Naive thymus-derived CD4-positive, alpha-beta T cell (primary cell): Measurements from ENCODE around the gene COL7A1. TPM values are rescaled to one million over a fixed set of nuclear protein-coding genes. Genes with fewer than 3 reads are reported as not detected.

Experiments used
- ATAC-seq: fragments of 150-1000 bp; cut with Tn5 transposase; 2 replicates; pipeline ENCODE4 v1.10.0; 2021; ENCODE audit warnings: mild to moderate bottlenecking, moderate library complexity
- CTCF ChIA-PET: fragments of 350-600 bp; sonication (Branson Sonifier 250); formaldehyde crosslinking; loops from one replicate; lab custom pipeline; 2021; ENCODE audit warnings: antibody characterized with exemption; lab: Charles Lee
- POLR2A ChIA-PET: fragments of 350-600 bp; sonication (Branson Sonifier 250); formaldehyde crosslinking; loops from one replicate; lab custom pipeline; 2021; ENCODE audit warnings: antibody characterized with exemption, inconsistent platforms; lab: Charles Lee
- DNase-seq, 9 donors: peaks; one replicate each; pipeline versions ENCODE4 v3.0.0 to v3.0.0-alpha.2; 2020 to 2022; ENCODE audit warnings: mixed read lengths in 1 of 9
- H3K27ac ChIP-seq: one replicate; pipeline ENCODE4 v1.7.0; 2013; ENCODE audit warnings: mild to moderate bottlenecking, low read depth, low read length, moderate library complexity
- H3K27me3 ChIP-seq, 2 donors: one replicate each; pipeline ENCODE4 v1.7.0; 2013; ENCODE audit warnings: low read length in 2 of 2, mild to moderate bottlenecking in 2 of 2, moderate library complexity in 2 of 2; ENCODE audit not compliant: control insufficient read depth in 2 of 2, insufficient read depth in 2 of 2
- H3K36me3 ChIP-seq, 3 experiments: 1 replicate in 2 of 3; 2 replicates in 1 of 3; pipeline ENCODE4 v1.7.0; 2013; ENCODE audit warnings: low read length in 3 of 3, mild to moderate bottlenecking in 3 of 3, moderate library complexity in 1 of 3; ENCODE audit not compliant: insufficient read depth in 3 of 3, control insufficient read depth in 2 of 3
- H3K4me1 ChIP-seq, 2 donors: one replicate each; pipeline ENCODE4 v1.7.0; 2013; ENCODE audit warnings: low read length in 2 of 2, mild to moderate bottlenecking in 2 of 2, moderate library complexity in 1 of 2; ENCODE audit not compliant: control insufficient read depth in 2 of 2, insufficient read depth in 2 of 2
- H3K4me3 ChIP-seq: 2 replicates; pipeline ENCODE4 v1.7.0; 2013; ENCODE audit warnings: mild to moderate bottlenecking, low read length
- H3K9me3 ChIP-seq, 3 experiments: 1 replicate in 2 of 3; 2 replicates in 1 of 3; pipeline ENCODE4 v1.7.0; 2013; ENCODE audit warnings: low read length in 3 of 3; ENCODE audit not compliant: control insufficient read depth in 2 of 3
- H3K27ac Mint-ChIP-seq, 9 donors: one replicate each; pipeline ENCODE4 v1.8.0; 2020 to 2022; ENCODE audit warnings: mixed read lengths in 9 of 9, mild to moderate bottlenecking in 8 of 9, moderate library complexity in 5 of 9, inconsistent platforms in 2 of 9
- H3K27me3 Mint-ChIP-seq, 5 donors: one replicate each; pipeline ENCODE4 v1.8.0; 2021 to 2022; ENCODE audit warnings: mixed read lengths in 5 of 5, mild to moderate bottlenecking in 1 of 5
- H3K36me3 Mint-ChIP-seq, 5 donors: one replicate each; pipeline ENCODE4 v1.8.0; 2020 to 2022; ENCODE audit warnings: mixed read lengths in 5 of 5, mild to moderate bottlenecking in 3 of 5, inconsistent platforms in 1 of 5
- H3K4me1 Mint-ChIP-seq, 7 donors: one replicate each; pipeline ENCODE4 v1.8.0; 2020 to 2022; ENCODE audit warnings: mixed read lengths in 7 of 7, mild to moderate bottlenecking in 3 of 7, inconsistent platforms in 1 of 7
- H3K4me3 Mint-ChIP-seq, 10 donors: one replicate each; pipeline ENCODE4 v1.8.0; 2020 to 2022; ENCODE audit warnings: mild to moderate bottlenecking in 10 of 10, mixed read lengths in 10 of 10, moderate library complexity in 6 of 10, inconsistent platforms in 2 of 10
- H3K9me3 Mint-ChIP-seq, 11 donors: one replicate each; pipeline ENCODE4 v1.8.0; 2020 to 2022; ENCODE audit warnings: mixed read lengths in 11 of 11, mild to moderate bottlenecking in 4 of 11, inconsistent platforms in 1 of 11, moderate library complexity in 1 of 11
- intact Hi-C, 2 donors: fragments of 100-400 bp; cut with micrococcal nuclease; formaldehyde crosslinking; loops; one replicate each; pipeline ENCODE4 v1.15.1; 2023
- polyA plus RNA-seq, 2 donors: library from polyadenylated mRNA; unstranded; fragments of 300-500 nt; fragmentation: Illumina TruSeq; gene quantifications; one replicate each; pipeline ENCODE4 v1.2.3, GENCODE V29; 2021
- total RNA-seq, 6 experiments: library from RNA in 5 of 6; stranded (reverse) in 5 of 6; gene quantifications; 1 replicate in 5 of 6; 2 replicates in 1 of 6; pipeline ENCODE4 v1.2.3 and lab custom pipeline; 2021 to 2026

COL7A1 gene
- total and polyA plus RNA-seq, 7 experiments from 2014 or later, result 0.71 to 3.4 (median 1.2) TPM; not detected in 2

DNA sequence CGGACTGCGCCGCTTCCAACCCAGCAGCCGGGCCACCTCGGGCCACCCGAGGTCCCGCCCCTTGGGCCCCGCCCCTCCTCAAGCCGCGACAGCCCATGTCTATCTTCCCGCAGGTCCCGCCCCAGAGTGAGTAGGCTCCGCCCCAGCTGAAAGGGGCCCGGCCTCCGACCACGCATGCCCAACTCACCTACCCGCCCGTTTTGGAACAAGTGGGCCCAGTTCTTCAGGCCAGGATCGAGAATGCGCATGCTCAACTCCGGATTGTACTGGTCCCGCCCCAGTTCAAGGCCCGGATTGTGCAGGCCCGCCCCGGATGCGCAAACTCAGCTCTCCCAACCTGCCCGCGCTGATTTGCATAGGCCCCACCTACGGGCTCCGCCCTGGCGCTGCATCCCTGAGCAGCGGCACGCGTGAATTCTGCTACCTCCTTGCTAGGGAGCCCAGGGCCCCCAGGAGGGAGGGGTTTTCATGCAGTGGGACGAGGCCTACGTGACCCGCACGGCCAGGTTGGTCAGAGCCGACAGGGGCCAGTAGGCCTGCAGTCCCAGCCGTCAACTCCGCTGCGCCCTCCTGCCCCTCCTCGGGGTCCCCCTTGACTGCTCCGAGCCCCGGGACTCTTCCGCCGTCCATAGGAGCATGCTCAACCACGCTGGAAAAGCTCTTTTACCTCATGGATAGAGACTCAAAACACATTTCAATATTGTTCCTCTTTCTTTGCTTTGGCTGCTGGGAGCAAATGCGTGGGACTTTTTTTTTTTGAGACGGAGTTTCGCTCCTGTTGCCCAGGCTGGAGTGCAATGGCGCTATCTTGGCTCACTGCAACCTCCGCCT lies 38.1 kb downstream of the COL7A1 start, which contains the start of gene PFKFB4:
PFKFB4 (minus strand) TSS at position 8 of the 831 bp plus-strand sequence. CDS start 26 bp downstream, outside the sequence.
- H3K4me1 Mint-ChIP-seq, result peaks cover 11 to 66% (median 24%) of the 10 kb centered on the region in 7 donors
- peaks cover 0 to 16% (median 0%) of the 10 kb centered on the region in 5 donors for H3K36me3 Mint-ChIP-seq
- intact Hi-C loops, result loop anchor here (1.0 to 10.0 kb wide), 26 partner anchors 42 to 1580 kb away; partner anchors contain the start of genes CDC25A (in 2 of the 2), NDUFAF3 (in 2 of the 2), WDR6 (in 2 of the 2) and ZNF589 (in 2 of the 2)
- ATAC-seq (peak; percentile 91), DNase-seq (peak; percentile 97 to 100 (median 99))
- ChIA-PET CTCF (interaction anchor here (0.5 to 3.7 kb wide), 11 partner anchors 48 to 364 kb away, joined by 3 to 39 read pairs (median 3); partner anchors contain the start of genes CCDC51 and TMA7), POLR2A (interaction anchor here (0.8 to 2.5 kb wide), 10 partner anchors 52 to 285 kb away, joined by 3 to 13 read pairs (median 4); partner anchors contain the start of genes ATRIP, CCDC51, SLC26A6 and TMA7)
- Histone ChIP-seq H3K27me3 (no peaks in the 10 kb centered on the region), H3K9me3 (no peaks in the 10 kb centered on the region), H3K27ac (peak within 1 kb of the TSS; percentile 52), H3K4me1 (peaks cover 5 to 10% of the 10 kb centered on the region in 2 donors), H3K4me3 (peak within 1 kb of the TSS; percentile 85), H3K36me3 (no peaks in the 10 kb centered on the region)
- H3K27ac Mint-ChIP-seq, result peak within 1 kb of the TSS; percentile 62 to 90 (median 80)
- H3K9me3 Mint-ChIP-seq, result no peaks in the 10 kb centered on the region
- peaks cover 0 to 3% (median 0%) of the 10 kb centered on the region in 5 donors for H3K27me3 Mint-ChIP-seq
- peak within 1 kb of the TSS; percentile 77 to 93 (median 84) for H3K4me3 Mint-ChIP-seq

DNA sequence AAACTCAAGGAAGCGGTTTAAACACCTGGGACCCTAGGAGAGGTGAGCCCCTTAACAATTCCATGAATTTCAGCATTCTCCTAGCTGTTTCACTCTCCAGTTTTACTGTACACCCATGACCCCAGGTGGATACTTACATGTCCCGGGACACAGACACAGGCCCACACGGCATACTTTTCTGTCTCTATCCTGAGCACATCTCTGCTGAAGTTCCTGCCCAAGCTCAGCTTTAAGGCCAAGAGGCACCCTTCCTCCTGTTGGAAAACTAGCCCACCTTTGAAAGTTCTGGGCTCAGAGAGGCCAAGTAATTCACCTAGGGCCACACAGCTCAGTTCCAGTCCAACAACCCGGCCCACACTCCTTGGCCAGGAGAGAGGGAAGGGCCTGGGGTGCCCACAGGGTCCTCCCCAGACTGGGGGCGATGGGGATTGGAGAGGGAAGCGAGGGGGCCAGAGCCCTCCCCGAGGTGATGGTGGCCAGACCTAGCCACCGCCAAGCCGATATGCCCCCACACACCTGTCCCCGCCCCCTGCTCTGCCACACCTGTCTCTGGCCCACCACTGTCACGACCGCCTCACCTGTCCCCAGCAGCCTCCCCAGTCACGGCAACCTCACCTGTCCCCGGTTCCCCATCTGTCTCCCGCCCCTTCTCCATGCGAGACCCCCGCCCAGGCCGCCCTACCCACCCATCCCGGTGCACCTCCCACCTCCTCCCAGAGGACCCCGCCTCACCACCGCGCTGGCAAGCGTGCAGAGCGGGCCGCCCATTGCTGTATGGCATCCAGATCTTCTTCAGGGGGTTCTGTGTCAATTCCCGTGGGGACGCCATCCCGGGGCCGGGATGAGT lies 39.0 kb downstream of the COL7A1 start:
- peaks cover 11 to 66% (median 24%) of the 10 kb centered on the region in 7 donors for H3K4me1 Mint-ChIP-seq
- peak overlapping the region; percentile 61 for H3K4me3 ChIP-seq
- peaks cover 0 to 16% (median 0%) of the 10 kb centered on the region in 5 donors for H3K36me3 Mint-ChIP-seq
- H3K27ac ChIP-seq, result peak overlapping the region; percentile 52
- peak in 2 of 9 donors; percentile 36 to 38 for DNase-seq
- H3K9me3 ChIP-seq, result no peaks in the 10 kb centered on the region
- H3K36me3 ChIP-seq, result no peaks in the 10 kb centered on the region
- H3K27me3 ChIP-seq, result no peaks in the 10 kb centered on the region
- no peaks in the 10 kb centered on the region for H3K9me3 Mint-ChIP-seq
- peaks cover 0 to 3% (median 0%) of the 10 kb centered on the region in 5 donors for H3K27me3 Mint-ChIP-seq
- ChIA-PET POLR2A (interaction anchor here (0.7 to 2.5 kb wide), 10 partner anchors 52 to 285 kb away, joined by 3 to 13 read pairs (median 4); partner anchors contain the start of genes CCDC51, SHISA5, SLC26A6 and TMA7), CTCF (interaction anchor here (0.5 to 3.7 kb wide), 15 partner anchors 47 to 1080 kb away, joined by 3 to 39 read pairs (median 4); partner anchors contain the start of genes CCDC51, SCAP, TMA7 and UQCRC1)
- no peak for ATAC-seq
- H3K4me3 Mint-ChIP-seq, result peak overlapping the region; percentile 77 to 93 (median 84)
- peak overlapping the region; percentile 62 to 90 (median 80) for H3K27ac Mint-ChIP-seq
- peaks cover 5 to 10% of the 10 kb centered on the region in 2 donors for H3K4me1 ChIP-seq
- intact Hi-C loops, result loop anchor here (1.0 to 10.0 kb wide), 20 partner anchors 41 to 1579 kb away; partner anchors contain the start of genes CDC25A (in 2 of the 2), NDUFAF3 (in 2 of the 2), WDR6 (in 2 of the 2) and CCDC12 (in 1 of the 2)

DNA sequence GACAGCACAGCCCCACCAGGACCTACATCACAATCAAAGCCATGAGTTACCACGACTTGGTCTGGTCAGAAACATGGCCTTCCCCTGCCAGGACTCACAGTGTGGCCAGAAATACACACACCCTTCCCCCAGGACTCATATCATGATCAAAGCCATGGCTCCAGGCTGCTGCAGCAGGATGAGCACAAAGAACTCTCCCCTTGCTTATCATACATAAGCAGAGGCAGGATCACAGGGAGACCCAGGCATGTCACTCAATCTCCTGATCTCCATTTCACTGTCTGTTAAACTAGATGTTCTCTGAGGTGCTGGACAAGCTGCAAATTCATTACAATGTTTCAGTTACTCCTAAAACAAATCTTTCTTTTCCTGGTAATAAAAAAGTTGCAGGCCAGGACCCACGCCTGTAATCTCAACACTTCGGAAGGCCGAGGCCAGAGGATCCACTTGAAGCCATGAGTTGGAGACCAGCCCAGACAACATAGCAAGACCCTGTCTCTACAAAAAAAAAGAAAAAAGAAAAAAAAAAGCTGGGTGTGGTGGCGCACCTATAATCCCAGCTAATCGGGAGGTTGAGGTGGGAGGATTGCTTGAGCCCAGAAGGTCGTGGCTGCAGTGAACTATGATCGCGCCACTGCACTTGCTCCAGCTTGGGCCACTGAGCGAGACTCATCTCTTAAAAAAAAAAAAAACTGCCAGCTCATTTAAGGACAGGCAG lies 39.7 kb downstream of the COL7A1 start:
- POLR2A ChIA-PET, result interaction anchor here (0.7 to 1.3 kb wide), 3 partner anchors 51 to 114 kb away, joined by 4 to 5 read pairs (median 4); partner anchors contain the start of gene SHISA5
- Histone ChIP-seq H3K4me1 (peaks cover 5 to 10% of the 10 kb centered on the region in 2 donors), H3K4me3 (no peak overlapping the region), H3K27ac (no peak overlapping the region), H3K36me3 (no peaks in the 10 kb centered on the region), H3K9me3 (no peaks in the 10 kb centered on the region), H3K27me3 (no peaks in the 10 kb centered on the region)
- no peak for ATAC-seq
- Mint-ChIP-seq H3K27ac (peak overlapping the region in 4 of 9 donors; percentile 9 to 72 (median 42)), H3K27me3 (peaks cover 0 to 3% (median 0%) of the 10 kb centered on the region in 5 donors), H3K4me3 (peak overlapping the region; percentile 60 to 93 (median 82)), H3K4me1 (peaks cover 11 to 68% (median 24%) of the 10 kb centered on the region in 7 donors), H3K36me3 (peaks cover 0 to 16% (median 0%) of the 10 kb centered on the region in 5 donors), H3K9me3 (no peaks in the 10 kb centered on the region)
- intact Hi-C loops, result loop anchor here (5.0 to 10.0 kb wide), 7 partner anchors 311 to 1041 kb away; partner anchors contain the start of genes NDUFAF3 (in 2 of the 2), WDR6 (in 2 of the 2), CCDC71 (in 1 of the 2) and ELP6 (in 1 of the 2)
- DNase-seq, result no peak
- CTCF ChIA-PET, result interaction anchor here (0.6 to 2.2 kb wide), 11 partner anchors 48 to 1080 kb away, joined by 3 to 15 read pairs (median 4); partner anchors contain the start of genes CCDC51, SCAP, TMA7 and UQCRC1

DNA sequence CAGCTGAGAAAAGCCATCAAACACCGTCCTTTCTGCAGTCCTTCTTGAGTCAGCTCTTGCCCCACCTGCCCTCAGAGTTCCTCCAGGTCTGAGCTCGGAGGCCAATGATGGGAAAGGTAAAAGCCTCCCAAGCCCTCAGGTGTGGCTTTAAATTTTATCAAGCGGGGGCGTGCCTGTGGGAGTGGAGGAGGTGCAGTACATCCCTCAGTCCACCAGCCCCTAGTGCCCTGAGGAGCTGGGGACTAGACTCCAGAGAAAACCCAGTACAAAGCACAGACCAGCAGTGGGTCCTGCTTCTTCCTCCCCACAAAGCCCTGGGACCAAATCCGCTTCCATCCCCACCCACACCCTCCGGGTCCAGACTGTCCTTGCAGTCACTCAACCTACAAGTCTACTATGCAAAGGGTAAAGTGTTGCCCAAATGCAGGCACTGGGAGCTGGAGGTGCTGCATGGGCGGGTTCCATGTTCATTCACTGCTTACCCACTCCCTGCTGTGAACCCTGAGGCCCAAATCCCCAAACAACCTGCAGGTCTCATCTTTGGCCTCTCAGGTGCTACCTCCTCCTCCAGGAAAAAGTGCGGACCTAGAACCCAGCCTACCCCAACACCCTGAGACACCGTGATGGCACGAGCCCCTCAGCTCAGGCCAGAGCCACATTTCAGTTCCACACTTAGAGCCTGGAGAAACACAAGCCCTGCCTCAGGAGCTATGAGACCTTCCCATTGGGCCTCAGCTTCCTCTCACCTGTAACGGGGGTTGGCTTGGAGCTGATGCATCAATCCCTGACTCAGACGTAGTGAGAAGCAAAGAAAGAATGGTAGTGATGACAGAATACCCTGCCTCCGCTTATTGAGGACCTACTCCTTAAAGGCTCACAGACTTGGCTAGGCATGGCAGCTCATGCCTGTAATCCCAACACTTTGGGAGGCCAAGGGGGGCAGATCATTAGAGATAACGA lies 41.0 kb downstream of the COL7A1 start:
- ChIA-PET CTCF (interaction anchor here (0.7 to 10.7 kb wide), 4 partner anchors 46 to 153 kb away, joined by 3 to 187 read pairs (median 7); no protein-coding TSS in a partner anchor), POLR2A (interaction anchor here (0.6 kb wide), 1 partner anchor 84 kb away, joined by 3 read pairs; no protein-coding TSS in a partner anchor)
- peaks cover 5 to 10% of the 10 kb centered on the region in 2 donors for H3K4me1 ChIP-seq
- Mint-ChIP-seq H3K27ac (no peak overlapping the region), H3K4me1 (peaks cover 5 to 65% (median 22%) of the 10 kb centered on the region in 7 donors), H3K4me3 (peak overlapping the region in 4 of 10 donors; percentile 4 to 88 (median 35)), H3K36me3 (peaks cover 0 to 16% (median 0%) of the 10 kb centered on the region in 5 donors), H3K9me3 (no peaks in the 10 kb centered on the region), H3K27me3 (peaks cover 0 to 3% (median 0%) of the 10 kb centered on the region in 5 donors)
- H3K27ac ChIP-seq, result no peak overlapping the region
- intact Hi-C loops, result loop anchor here (10.0 kb wide), 3 partner anchors 309 to 1039 kb away; partner anchors contain the start of genes ELP6 (in 1 of the 2), SLC25A20 (in 1 of the 2) and ZNF589 (in 1 of the 2)
- H3K27me3 ChIP-seq, result no peaks in the 10 kb centered on the region
- H3K9me3 ChIP-seq, result no peaks in the 10 kb centered on the region
- no peaks in the 10 kb centered on the region for H3K36me3 ChIP-seq
- DNase-seq (no peak), ATAC-seq (no peak)
- no peak overlapping the region for H3K4me3 ChIP-seq
